ENCODE data around the gene SLC12A3.

DNA sequence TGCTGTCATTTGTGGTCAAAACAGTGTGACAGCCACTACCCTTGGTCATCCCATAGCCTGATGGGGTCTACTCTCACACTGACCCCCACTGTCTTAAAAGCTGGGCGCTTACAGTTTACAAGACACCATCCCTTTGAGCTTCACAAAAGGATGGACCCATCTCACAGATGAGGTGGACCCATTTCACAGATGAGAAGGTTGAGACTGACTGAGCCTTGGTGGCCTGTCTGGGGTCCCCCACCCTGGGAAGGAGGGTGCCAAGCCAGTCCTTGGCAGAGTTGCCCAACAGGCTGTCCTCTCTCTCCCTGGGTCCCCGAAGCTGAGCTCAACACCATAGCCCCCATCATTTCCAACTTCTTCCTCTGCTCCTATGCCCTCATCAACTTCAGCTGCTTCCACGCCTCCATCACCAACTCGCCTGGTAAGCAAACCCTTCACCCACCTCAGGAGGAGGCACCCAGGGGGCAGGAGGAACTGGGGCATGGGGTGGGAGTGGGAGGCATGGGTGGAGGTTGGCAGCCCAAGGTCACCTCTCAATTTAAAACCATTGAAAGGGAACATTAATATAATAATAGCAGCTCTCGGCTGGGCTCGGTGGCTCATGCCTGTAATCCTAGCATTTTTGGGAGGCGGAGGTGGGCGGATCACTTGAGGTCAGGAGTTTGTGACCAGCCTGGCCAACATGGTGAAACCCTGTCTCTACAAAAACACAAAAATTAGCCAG lies 17.2 kb downstream of the SLC12A3 start:
- TF ChIP-seq, protein P1, sequence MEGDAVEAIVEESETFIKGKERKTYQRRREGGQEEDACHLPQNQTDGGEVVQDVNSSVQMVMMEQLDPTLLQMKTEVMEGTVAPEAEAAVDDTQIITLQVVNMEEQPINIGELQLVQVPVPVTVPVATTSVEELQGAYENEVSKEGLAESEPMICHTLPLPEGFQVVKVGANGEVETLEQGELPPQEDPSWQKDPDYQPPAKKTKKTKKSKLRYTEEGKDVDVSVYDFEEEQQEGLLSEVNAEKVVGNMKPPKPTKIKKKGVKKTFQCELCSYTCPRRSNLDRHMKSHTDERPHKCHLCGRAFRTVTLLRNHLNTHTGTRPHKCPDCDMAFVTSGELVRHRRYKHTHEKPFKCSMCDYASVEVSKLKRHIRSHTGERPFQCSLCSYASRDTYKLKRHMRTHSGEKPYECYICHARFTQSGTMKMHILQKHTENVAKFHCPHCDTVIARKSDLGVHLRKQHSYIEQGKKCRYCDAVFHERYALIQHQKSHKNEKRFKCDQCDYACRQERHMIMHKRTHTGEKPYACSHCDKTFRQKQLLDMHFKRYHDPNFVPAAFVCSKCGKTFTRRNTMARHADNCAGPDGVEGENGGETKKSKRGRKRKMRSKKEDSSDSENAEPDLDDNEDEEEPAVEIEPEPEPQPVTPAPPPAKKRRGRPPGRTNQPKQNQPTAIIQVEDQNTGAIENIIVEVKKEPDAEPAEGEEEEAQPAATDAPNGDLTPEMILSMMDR (conservative IDR thresholded peaks at IDR 0.05 in 1 of 2, IDR thresholded peaks at IDR 0.05 in 1 of 2; ENCODE audit: low read depth in 1 of 2, low read length in 2 of 2) = no peak
- no peak for TF ChIP-seq EZH2 (IDR thresholded peaks at IDR 0.05; ENCODE audit: low read length, missing control alignments)

Measured in fibroblast of lung (primary cell).